ENCODE results near the gene RHAG. TPM values are rescaled to one million over a fixed set of nuclear protein-coding genes. Genes with fewer than 3 reads are reported as not detected.
"Not testable (repeated sequence)": the region's sequence is repeated elsewhere in the genome, so short reads cannot be mapped to it uniquely, and the experiment has no call there.

RHAG gene
- total and polyA plus RNA-seq, 3 donors from 2014 or later: 0.42 TPM; not detected in 2

DNA sequence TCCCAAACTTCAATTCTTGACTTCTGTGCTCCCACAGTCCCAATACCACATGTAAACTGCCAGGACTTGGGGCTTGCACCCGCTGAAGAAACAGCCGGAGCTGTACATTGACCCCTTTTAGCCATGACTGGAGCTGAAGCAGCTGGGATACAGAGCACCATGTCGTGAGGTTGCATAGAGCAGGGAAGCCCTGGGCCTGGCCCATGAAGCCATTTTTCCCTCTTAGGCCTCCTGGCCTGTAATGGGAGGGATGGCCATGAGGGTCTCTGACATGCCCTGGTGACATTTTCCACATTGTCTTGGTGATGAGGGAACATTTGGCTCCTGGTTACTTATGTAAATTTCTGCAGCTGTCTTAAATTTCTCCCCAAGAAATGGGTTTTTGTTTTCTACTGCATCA lies 9.8 kb downstream of the RHAG start:
- intact Hi-C loops (cut with DNase I; ENCODE audit: low total_unique reads): no loop called here
- Histone ChIP-seq H3K4me1 (no peaks in the 10 kb centered on the region), H3K9me3 (no peaks in the 10 kb centered on the region), H3K36me3 (ENCODE audit: low read depth, missing control alignments) (no peaks in the 10 kb centered on the region), H3K27me3 (no peaks in the 10 kb centered on the region), H3K27ac (no peak overlapping the region), H3K4me3 (no peak overlapping the region)
- no peak for DNase-seq
- WGBS, 2 donors: 92 to 93% methylated on average over 3 of the region's 3 CpGs
- TF ChIP-seq, protein P1, sequence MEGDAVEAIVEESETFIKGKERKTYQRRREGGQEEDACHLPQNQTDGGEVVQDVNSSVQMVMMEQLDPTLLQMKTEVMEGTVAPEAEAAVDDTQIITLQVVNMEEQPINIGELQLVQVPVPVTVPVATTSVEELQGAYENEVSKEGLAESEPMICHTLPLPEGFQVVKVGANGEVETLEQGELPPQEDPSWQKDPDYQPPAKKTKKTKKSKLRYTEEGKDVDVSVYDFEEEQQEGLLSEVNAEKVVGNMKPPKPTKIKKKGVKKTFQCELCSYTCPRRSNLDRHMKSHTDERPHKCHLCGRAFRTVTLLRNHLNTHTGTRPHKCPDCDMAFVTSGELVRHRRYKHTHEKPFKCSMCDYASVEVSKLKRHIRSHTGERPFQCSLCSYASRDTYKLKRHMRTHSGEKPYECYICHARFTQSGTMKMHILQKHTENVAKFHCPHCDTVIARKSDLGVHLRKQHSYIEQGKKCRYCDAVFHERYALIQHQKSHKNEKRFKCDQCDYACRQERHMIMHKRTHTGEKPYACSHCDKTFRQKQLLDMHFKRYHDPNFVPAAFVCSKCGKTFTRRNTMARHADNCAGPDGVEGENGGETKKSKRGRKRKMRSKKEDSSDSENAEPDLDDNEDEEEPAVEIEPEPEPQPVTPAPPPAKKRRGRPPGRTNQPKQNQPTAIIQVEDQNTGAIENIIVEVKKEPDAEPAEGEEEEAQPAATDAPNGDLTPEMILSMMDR (IDR thresholded peaks at IDR 0.05): no peak
- no peak for TF ChIP-seq POLR2A (IDR thresholded peaks at IDR 0.05)

DNA sequence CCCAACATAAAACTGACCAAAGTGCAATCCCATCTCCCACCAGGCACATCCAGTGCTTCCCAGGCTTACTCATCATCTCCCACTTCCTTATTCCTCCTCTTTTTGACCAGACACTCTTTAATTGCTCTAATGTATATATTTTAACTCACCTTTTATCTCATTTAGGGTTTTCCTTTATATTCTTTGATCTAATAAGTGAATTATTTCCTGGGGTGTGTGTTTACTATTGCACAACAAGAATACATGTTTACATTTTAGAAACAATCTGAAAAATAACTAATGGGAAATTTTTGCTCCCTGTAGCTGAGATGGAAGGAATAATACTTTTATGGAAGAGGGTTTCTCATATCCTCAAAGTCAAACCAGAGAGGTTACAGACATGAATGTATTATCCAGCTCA lies 18.4 kb downstream of the RHAG start:
- no peaks in the 10 kb centered on the region for H3K27me3 ChIP-seq
- H3K9me3 ChIP-seq: no peaks in the 10 kb centered on the region
- no peak overlapping the region for H3K27ac ChIP-seq
- no peaks in the 10 kb centered on the region for H3K4me1 ChIP-seq
- no peak for TF ChIP-seq POLR2A (IDR thresholded peaks at IDR 0.05)
- TF ChIP-seq, protein P1 (IDR thresholded peaks at IDR 0.05): no peak
- intact Hi-C loops (cut with DNase I; ENCODE audit: low total_unique reads): no loop called here
- no peaks in the 10 kb centered on the region for H3K36me3 ChIP-seq (ENCODE audit: low read depth, missing control alignments)
- H3K4me3 ChIP-seq: no peak overlapping the region
- DNase-seq: no peak

DNA sequence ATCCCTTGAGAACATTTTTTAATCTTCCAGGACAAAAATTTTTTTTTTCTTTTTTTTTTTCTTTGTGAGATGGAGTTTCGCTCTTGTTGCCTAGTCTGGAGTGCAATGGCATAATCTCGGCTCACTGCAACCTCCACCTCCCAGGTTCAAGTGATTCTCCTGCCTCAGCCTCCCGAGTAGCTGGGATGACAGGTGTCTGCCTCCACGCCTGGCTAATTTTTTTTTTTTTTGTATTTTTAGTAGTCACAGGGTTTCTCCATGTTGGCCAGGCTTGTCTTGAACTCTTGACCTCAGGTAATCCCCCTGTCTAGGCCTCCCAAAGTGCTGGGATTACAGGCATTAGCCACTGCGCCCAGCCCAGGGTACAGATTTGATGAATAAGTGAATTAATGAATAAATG lies 22.5 kb downstream of the RHAG start:
- H3K4me1 ChIP-seq; H3K9me3 ChIP-seq; H3K27ac ChIP-seq; H3K27me3 ChIP-seq; H3K4me3 ChIP-seq; H3K36me3 ChIP-seq (ENCODE audit: low read depth, missing control alignments); intact Hi-C loops (cut with DNase I; ENCODE audit: low total_unique reads); DNase-seq: not testable (repeated sequence)
- WGBS, 2 donors: 82 to 93% methylated on average over 5 of the region's 5 CpGs

DNA sequence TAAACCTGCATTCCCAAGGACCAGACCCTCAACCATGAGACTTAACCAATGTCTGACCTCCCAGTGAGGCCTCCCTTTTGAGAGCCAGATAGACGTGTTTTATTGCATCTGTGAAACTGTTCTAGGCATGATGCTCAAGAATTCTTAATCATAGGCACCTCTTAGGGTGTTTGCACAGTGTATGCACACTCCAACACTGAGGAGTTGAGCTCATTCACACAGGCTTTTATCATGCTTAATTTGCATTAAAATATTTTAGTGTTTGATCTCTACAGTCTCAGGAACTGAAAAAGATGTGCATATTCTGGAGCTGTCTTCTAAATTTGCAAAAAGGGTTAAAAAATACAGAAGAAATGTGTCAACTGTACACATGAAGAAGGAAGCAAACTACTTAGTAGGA lies 27.4 kb downstream of the RHAG start:
- no peaks in the 10 kb centered on the region for H3K36me3 ChIP-seq (ENCODE audit: low read depth, missing control alignments)
- DNase-seq: no peak
- H3K4me1 ChIP-seq: no peaks in the 10 kb centered on the region
- no peaks in the 10 kb centered on the region for H3K27me3 ChIP-seq
- H3K4me3 ChIP-seq: no peak overlapping the region
- H3K9me3 ChIP-seq: no peaks in the 10 kb centered on the region
- WGBS, 2 donors: 67 to 86% methylated on average over 1 of the region's 1 CpG
- no peak overlapping the region for H3K27ac ChIP-seq
- intact Hi-C loops (cut with DNase I; ENCODE audit: low total_unique reads): no loop called here
- TF ChIP-seq, protein P1 (IDR thresholded peaks at IDR 0.05): no peak
- no peak for TF ChIP-seq POLR2A (IDR thresholded peaks at IDR 0.05)

DNA sequence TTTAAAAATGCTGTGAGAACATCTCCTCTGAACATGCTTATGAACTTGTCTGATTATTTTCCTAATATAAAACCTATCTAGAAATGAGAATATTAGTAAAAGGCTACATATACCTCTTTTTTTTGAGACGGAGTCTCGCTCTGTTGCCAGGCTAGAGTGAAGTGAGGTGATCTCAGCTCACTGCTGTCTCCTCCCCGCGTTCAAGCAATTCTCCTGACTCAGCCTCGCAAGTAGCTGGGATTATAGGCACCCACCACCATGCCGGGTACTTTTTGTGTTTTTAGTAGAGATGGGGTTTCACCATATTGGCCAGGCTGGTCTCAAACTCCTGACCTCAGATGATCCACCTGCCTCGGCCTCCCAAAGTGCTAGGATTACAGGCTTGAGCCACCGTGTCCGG lies 28.4 kb downstream of the RHAG start:
- H3K4me1 ChIP-seq; H3K27ac ChIP-seq; H3K9me3 ChIP-seq; H3K36me3 ChIP-seq (ENCODE audit: low read depth, missing control alignments); H3K27me3 ChIP-seq; DNase-seq; H3K4me3 ChIP-seq; intact Hi-C loops (cut with DNase I; ENCODE audit: low total_unique reads): not testable (repeated sequence)
- WGBS, 2 donors: 75 to 81% methylated on average over 9 of the region's 9 CpGs

DNA sequence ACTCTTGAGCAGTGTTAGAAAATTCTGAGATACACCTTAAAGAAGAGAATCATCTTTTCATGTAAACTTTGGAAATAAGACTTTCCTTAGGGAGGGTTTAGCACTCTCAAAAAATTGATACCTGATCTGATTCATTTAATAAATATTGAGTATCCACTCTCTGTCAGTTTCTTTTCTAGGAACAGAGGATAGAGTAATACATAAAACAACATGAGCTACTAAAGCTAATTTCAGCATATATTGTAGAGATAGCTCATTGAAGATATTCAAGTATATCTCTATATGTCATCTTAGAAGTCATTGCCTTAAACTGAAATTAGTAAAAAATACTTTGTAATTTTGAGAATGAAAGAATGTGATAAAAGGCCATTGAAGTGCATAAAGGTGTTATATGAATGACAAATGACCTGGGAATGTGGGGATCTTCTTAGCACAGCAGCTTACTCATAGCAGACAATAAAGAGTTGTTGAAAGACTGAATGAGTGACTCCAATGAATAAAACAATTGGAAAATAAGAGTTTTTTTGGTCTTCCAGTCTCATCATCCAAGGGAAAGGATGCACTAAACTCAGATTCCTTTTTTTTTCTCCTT lies 29.2 kb downstream of the RHAG start:
- H3K27me3 ChIP-seq: no peaks in the 10 kb centered on the region
- no peak overlapping the region for H3K4me3 ChIP-seq
- intact Hi-C loops (cut with DNase I; ENCODE audit: low total_unique reads): no loop called here
- H3K4me1 ChIP-seq: no peaks in the 10 kb centered on the region
- no peak for DNase-seq
- no peak overlapping the region for H3K27ac ChIP-seq
- TF ChIP-seq, protein P1 (IDR thresholded peaks at IDR 0.05): no peak
- no peak for TF ChIP-seq POLR2A (IDR thresholded peaks at IDR 0.05)
- no peaks in the 10 kb centered on the region for H3K9me3 ChIP-seq
- no peaks in the 10 kb centered on the region for H3K36me3 ChIP-seq (ENCODE audit: low read depth, missing control alignments)

Measured in testis (tissue), 3 donors.